RWPE2 (cell line): Measurements from ENCODE around the gene C20orf141.

Experiments
- ATAC-seq: fragments of 200-7000 bp; cut with Tn5 transposase; 3 replicates; pipeline ENCODE4 v1.9.1; 2021; ENCODE audit warnings: low read depth
- DNase-seq: peaks from one replicate; pipeline ENCODE4 v3.0.0-alpha.2; 2020; ENCODE audit warnings: low spot score
- H3K27ac ChIP-seq: fragments of 450-650 bp; 2 replicates; pipeline ENCODE4 v1.5.1; 2017; ENCODE audit warnings: mild to moderate bottlenecking; ENCODE audit not compliant: poor library complexity, severe bottlenecking
- H3K27me3 ChIP-seq: fragments of 250-450 bp; sonication (Bioruptor Pico); 2 replicates; pipeline ENCODE4 v1.5.1; 2021; ENCODE audit warnings: mild to moderate bottlenecking, moderate library complexity; ENCODE audit not compliant: insufficient read depth, poor library complexity, severe bottlenecking
- H3K36me3 ChIP-seq: fragments of 250-450 bp; sonication (Bioruptor Pico); 2 replicates; pipeline ENCODE4 v1.5.1; 2020; ENCODE audit warnings: low read depth, mild to moderate bottlenecking, moderate library complexity
- H3K4me1 ChIP-seq: fragments of 250-450 bp; sonication (Bioruptor Pico); 2 replicates; pipeline ENCODE4 v1.5.1; 2021; ENCODE audit warnings: mild to moderate bottlenecking, moderate library complexity; ENCODE audit not compliant: insufficient read depth, poor library complexity, severe bottlenecking
- H3K4me3 ChIP-seq: fragments of 250-450 bp; sonication (Bioruptor Pico); 2 replicates; pipeline ENCODE4 v1.5.1; 2021; ENCODE audit warnings: mild to moderate bottlenecking, moderate library complexity; ENCODE audit not compliant: severe bottlenecking
- H3K9me3 ChIP-seq: fragments of 250-450 bp; sonication (Bioruptor Pico); 2 replicates; pipeline ENCODE4 v1.5.1; 2021; ENCODE audit warnings: mild to moderate bottlenecking, moderate library complexity; ENCODE audit not compliant: severe bottlenecking
- CTCF ChIP-seq: fragments of 450-650 bp; IDR thresholded peaks from one replicate; pipeline ENCODE4 v1.5.1; 2017; ENCODE audit warnings: mild to moderate bottlenecking, moderate library complexity; ENCODE audit not compliant: poor library complexity, severe bottlenecking

Gene C20orf141

GRCh38 chr20:2815242-2815900, 584 bp downstream of the C20orf141 start:
- H3K9me3 ChIP-seq = peaks cover 8% of the 10 kb centered on the region
- TF ChIP-seq CTCF = no peak
- peaks cover 13% of the 10 kb centered on the region for H3K4me1 ChIP-seq
- H3K4me3 ChIP-seq = no peak overlapping the region
- ATAC-seq = no peak
- DNase-seq = no peak
- H3K27ac ChIP-seq = peak overlapping the region; percentile 62
- H3K27me3 ChIP-seq = no peaks in the 10 kb centered on the region
- H3K36me3 ChIP-seq = no peaks in the 10 kb centered on the region

GRCh38 chr20:2816030-2816582, 1.3 kb downstream of the C20orf141 start, which contains the start of gene TMEM239:
Gene TMEM239, plus strand, starts transcription at chr20:2816364. Its CDS starts 191 bp downstream, at chr20:2816555.
- Histone ChIP-seq H3K27ac (peak within 1 kb of the TSS; percentile 62), H3K36me3 (no peaks in the 10 kb centered on the region), H3K4me1 (peaks cover 13% of the 10 kb centered on the region), H3K9me3 (peaks cover 8% of the 10 kb centered on the region), H3K4me3 (no peak within 1 kb of the TSS), H3K27me3 (no peaks in the 10 kb centered on the region)
- no peak for TF ChIP-seq CTCF
- no peak for ATAC-seq
- no peak for DNase-seq

- Histone ChIP-seq H3K4me1 (peaks cover 13% of the 10 kb centered on the region), H3K36me3 (no peaks in the 10 kb centered on the region), H3K4me3 (no peak overlapping the region), H3K27ac (no peak overlapping the region), H3K9me3 (peaks cover 8% of the 10 kb centered on the region), H3K27me3 (peaks cover 3% of the 10 kb centered on the region)
- ATAC-seq (no peak), DNase-seq (no peak)
- peak; percentile 10 for TF ChIP-seq CTCF
Observed at GRCh38 chr20:2816583-2817340, 2.0 kb downstream of the C20orf141 start.

- no peak overlapping the region for H3K4me3 ChIP-seq
- no peak overlapping the region for H3K27ac ChIP-seq
- ATAC-seq (no peak), DNase-seq (no peak)
- peaks cover 13% of the 10 kb centered on the region for H3K4me1 ChIP-seq
- TF ChIP-seq CTCF = no peak
- H3K27me3 ChIP-seq = peaks cover 7% of the 10 kb centered on the region
- H3K9me3 ChIP-seq = peaks cover 3% of the 10 kb centered on the region
- no peaks in the 10 kb centered on the region for H3K36me3 ChIP-seq
Observed at GRCh38 chr20:2817341-2817726, 2.5 kb downstream of the C20orf141 start.
